K562 (cell line): ENCODE measurements around the gene PHC1. TPM values are rescaled to one million over a fixed set of nuclear protein-coding genes. Genes with fewer than 3 reads are reported as not detected.

Source experiments
- ATAC-seq: fragments of 200-7000 bp; cut with Tn5 transposase; 3 replicates; pipeline ENCODE4 v1.9.1; 2020; ENCODE audit warnings: moderate library complexity
- BruUV-seq: library from RNA; stranded (reverse); fragments of 400-500 nt; replicated peaks from 2 replicates; lab custom pipeline; 2021; lab: Mats Ljungman, UMichigan
- CTCF ChIA-PET: fragments of 300-600 bp; formaldehyde crosslinking; extraction: SDS; loops from one replicate; lab custom pipeline; 2021; ENCODE audit warnings: low intra/inter-chr PET ratio; lab: Yijun Ruan, JAX
- POLR2A ChIA-PET: fragments of 300-600, 350-650 bp; sonication (Branson Sonifier 250); formaldehyde crosslinking; extraction: SDS; loops from one replicate; lab custom pipeline; 2021; ENCODE audit warnings: antibody characterized with exemption, inconsistent platforms; lab: Yijun Ruan, JAX
- DNase-seq, 4 experiments: peaks; one replicate each; pipeline versions ENCODE4 v3.0.0 to v3.0.0-alpha.2; 2011 to 2018; ENCODE audit warnings: low spot score in 3 of 4, mixed read lengths in 3 of 4; ENCODE audit errors: extremely low read depth in 1 of 4
- FAIRE-seq: peaks from 2 replicates; lab custom pipeline; 2011; peaks lifted over from hg19 to GRCh38; lab: Jason Lieb, UNC
- H2AFZ ChIP-seq: 2 replicates; pipeline ENCODE4 v1.6.0; 2011; ENCODE audit warnings: low read depth, low read length, control low read depth, inconsistent platforms
- H3K27ac ChIP-seq: fragments of 200-600 bp; 3 replicates; pipeline ENCODE4 v1.8.0; 2011; ENCODE audit warnings: low read depth, mild to moderate bottlenecking, control low read depth, inconsistent platforms, low read length, moderate library complexity, mixed read lengths; ENCODE audit errors: extremely low read depth
- H3K27me3 ChIP-seq, 2 experiments: fragments of 300-600 bp in 1 of 2; 2 replicates in 1 of 2; 3 replicates in 1 of 2; pipeline versions ENCODE4 v1.6.0 to v1.8.0; 2011; ENCODE audit warnings: inconsistent platforms in 2 of 2, low read length in 2 of 2, mild to moderate bottlenecking in 1 of 2, mixed read lengths in 1 of 2, moderate library complexity in 1 of 2; ENCODE audit not compliant: control insufficient read depth in 2 of 2, insufficient read depth in 2 of 2
- H3K36me3 ChIP-seq: fragments of 300-600 bp; 3 replicates; pipeline ENCODE4 v1.8.0; 2011; ENCODE audit warnings: mild to moderate bottlenecking, low read length, inconsistent platforms; ENCODE audit not compliant: control insufficient read depth, insufficient read depth
- H3K4me1 ChIP-seq, 2 experiments: fragments of 200-600 bp in 1 of 2; replicated peaks in 1 of 2; 2 replicates in 1 of 2; 3 replicates in 1 of 2; pipeline versions ENCODE4 v1.5.1 to v1.8.0; 2011; ENCODE audit warnings: inconsistent platforms in 2 of 2, low read length in 2 of 2, mild to moderate bottlenecking in 1 of 2, mixed read lengths in 1 of 2, moderate library complexity in 1 of 2; ENCODE audit not compliant: control insufficient read depth in 2 of 2, insufficient read depth in 2 of 2
- H3K4me2 ChIP-seq: 2 replicates; pipeline ENCODE4 v1.6.1; 2011; ENCODE audit warnings: low read length, control low read depth, inconsistent platforms, mixed read lengths; ENCODE audit not compliant: insufficient read depth
- H3K4me3 ChIP-seq: fragments of 200-600 bp; sonication (generic), shearing (Covaris generic); 2 replicates; pipeline ENCODE4 v1.5.1; 2016; ENCODE audit warnings: control low read depth, inconsistent platforms
- H3K79me2 ChIP-seq: fragments of 200-600 bp; 3 replicates; pipeline ENCODE4 v1.8.0; 2011; ENCODE audit warnings: low read length, inconsistent platforms; ENCODE audit not compliant: control insufficient read depth, insufficient read depth
- H3K9ac ChIP-seq, 2 experiments: 2 replicates each; pipeline versions ENCODE4 v1.6.0 to v1.6.1; 2011; ENCODE audit warnings: low read depth in 2 of 2, low read length in 2 of 2, control low read depth in 1 of 2, inconsistent platforms in 1 of 2, mild to moderate bottlenecking in 1 of 2, mixed read lengths in 1 of 2; ENCODE audit not compliant: insufficient read depth in 1 of 2
- H3K9me1 ChIP-seq: one replicate; pipeline ENCODE4 v1.6.0; 2011; ENCODE audit warnings: inconsistent platforms, mild to moderate bottlenecking, low read length, moderate library complexity; ENCODE audit not compliant: control insufficient read depth, insufficient read depth
- H3K9me3 ChIP-seq: replicated peaks from 2 replicates; pipeline ENCODE4 v1.5.1; 2011; ENCODE audit warnings: low read depth, low read length, inconsistent platforms; ENCODE audit not compliant: control insufficient read depth, insufficient read depth
- H4K20me1 ChIP-seq: replicated peaks from 2 replicates; pipeline ENCODE4 v1.6.1; 2011; ENCODE audit warnings: low read length, inconsistent platforms, mixed read lengths; ENCODE audit not compliant: control insufficient read depth, insufficient read depth
- ELF1 ChIP-seq: fragments of 200-800 bp; sonication (Bioruptor generic); IDR thresholded peaks from 2 replicates; pipeline ENCODE4 v1.6.1; 2016; ENCODE audit warnings: missing genetic modification characterization, missing compliant biosample characterization
- ETV6 ChIP-seq, 3 experiments: fragments of 150-350 bp in 1 of 3; sonication (generic) in 1 of 3; formaldehyde crosslinking in 1 of 3; IDR thresholded peaks; 2 replicates each; pipeline versions ENCODE4 v1.6.1 to v1.8.0; 2014 to 2022; ENCODE audit warnings: borderline replicate concordance in 2 of 3, low read depth in 2 of 3, antibody characterized with exemption in 1 of 3, low read length in 1 of 3, mild to moderate bottlenecking in 1 of 3, missing genetic modification reagents in 1 of 3
- HDAC1 ChIP-seq, 2 experiments: fragments of 450-650 bp; IDR thresholded peaks; 2 replicates each; pipeline ENCODE4 v1.6.1; 2016 to 2017; ENCODE audit warnings: inconsistent platforms in 1 of 2, mild to moderate bottlenecking in 1 of 2, moderate library complexity in 1 of 2
- KAT7 ChIP-seq: sonication (generic); formaldehyde crosslinking; IDR thresholded peaks from 2 replicates; pipeline ENCODE4 v1.8.0; 2022; ENCODE audit warnings: missing genetic modification reagents, mild to moderate bottlenecking, borderline replicate concordance
- POLR2AphosphoS2 ChIP-seq: IDR thresholded peaks from 2 replicates; pipeline ENCODE4 v1.6.1; 2012; ENCODE audit warnings: low read length, improper control_type of control experiment
- SMAD2 ChIP-seq: fragments of 150-350 bp; IDR thresholded peaks from 2 replicates; pipeline ENCODE4 v1.6.1; 2014; ENCODE audit warnings: low read depth, mild to moderate bottlenecking, low read length
- ZNF263 ChIP-seq: sonication (generic); formaldehyde crosslinking; IDR thresholded peaks from 2 replicates; pipeline ENCODE4 v1.8.0; 2022; ENCODE audit warnings: mild to moderate bottlenecking, missing genetic modification reagents, borderline replicate concordance
- ZNF316 ChIP-seq: fragments of 450-650 bp; IDR thresholded peaks from 2 replicates; pipeline ENCODE4 v1.6.1; 2016
- ZNF57 ChIP-seq: fragments of 450-650 bp; formaldehyde crosslinking; IDR thresholded peaks from 2 replicates; pipeline ENCODE4 v1.4.0; 2020; ENCODE audit warnings: mild to moderate bottlenecking, moderate library complexity
- WGBS: fragments of 100-300 bp; shearing (Covaris generic); methylation state at CpG from one replicate; pipeline ENCODE4 v1.1.6; 2016; ENCODE audit warnings: low coverage, mixed read lengths; ENCODE audit not compliant: insufficient coverage; ENCODE audit errors: missing lambda C conversion rate; 5-methylcytosine and 5-hydroxymethylcytosine counted together
- in situ Hi-C: fragments of 300-500 bp; cut with MboI; formaldehyde crosslinking; loops from 4 replicates; pipeline ENCODE4 v1.15.0; 2018; ENCODE audit warnings: inconsistent platforms, mixed read lengths
- intact Hi-C: fragments of 100-400 bp; cut with micrococcal nuclease; formaldehyde crosslinking; loops from 2 replicates; pipeline ENCODE4 v1.14.2; 2022
- polyA plus RNA-seq, 8 experiments: library from polyadenylated mRNA; depleted of rRNA in 4 of 8; stranded (reverse) in 5 of 8; unstranded in 3 of 8; fragments of >200 nt; fragmentation: Nextera tagmentation in 2 of 8; fragmentation: Illumina TruSeq in 1 of 8; extraction: Ambion mirVana in 2 of 8; extraction: Trizol in 1 of 8; gene quantifications; 2 replicates each; pipeline versions ENCODE4 v1.2.1 to v1.2.3, GENCODE V29; 2011 to 2014; ENCODE audit warnings: inconsistent platforms in 1 of 8, missing spikeins in 1 of 8
- total RNA-seq, 7 experiments: library from RNA; depleted of rRNA in 6 of 7; stranded (reverse); fragments of >200 nt in 6 of 7; fragmentation: Illumina TruSeq in 2 of 7; extraction: Trizol in 2 of 7; gene quantifications; 2 replicates each; pipeline versions ENCODE4 v1.2.1 to v1.2.3, GENCODE V29; 2011 to 2021; ENCODE audit warnings: low replicate concordance in 1 of 7

The PHC1 gene
- total and polyA plus RNA-seq, 9 of the 15 experiments (the other 6 are each of a cell fraction or from before 2014, with no cell fraction given): 1.9 to 13.7 (median 6.9) TPM

- BruUV-seq: no TSS peak
- intact Hi-C loops (no loop called here), in situ Hi-C loops (no loop called here)
- Histone ChIP-seq H3K4me2 (no peak overlapping the region), H3K27me3 (no peaks in the 10 kb centered on the region), H3K4me1 (peaks cover 0 to 6% of the 10 kb centered on the region in 2 experiments; a peak in 3 of 5 replicates), H3K36me3 (no peaks in the 10 kb centered on the region), H3K9me3 (no peaks in the 10 kb centered on the region), H3K4me3 (no peak overlapping the region), H3K27ac (no peak overlapping the region), H3K9ac (no peak overlapping the region), H2AFZ (0 out of 2 replicates have a peak overlapping the region, but pooled peaks have one; percentile 39), H3K9me1 (no peaks in the 10 kb centered on the region), H4K20me1 (no peaks in the 10 kb centered on the region), H3K79me2 (no peaks in the 10 kb centered on the region)
- ChIA-PET CTCF (no interaction called here), POLR2A (no interaction called here)
- no peak for FAIRE-seq
- no peak for DNase-seq
- 38% methylated on average over 1 of the region's 1 CpG for WGBS
- no peak for ATAC-seq
- no peak for TF ChIP-seq ELF1 (tag)
- TF ChIP-seq KAT7 (CRISPR knock-in tag): no peak
- TF ChIP-seq HDAC1 (IDR thresholded peaks at IDR 0.05): no peak
- TF ChIP-seq SMAD2: no peak
- no peak for TF ChIP-seq ZNF316
- no peak for TF ChIP-seq ZNF263 (CRISPR knock-in tag)
- no peak for TF ChIP-seq ETV6 (IDR thresholded peaks at IDR 0.05; ENCODE audit: borderline replicate concordance in 1 of 2, low read depth in 2 of 2, low read length in 1 of 2)
- no peak for TF ChIP-seq ETV6 (CRISPR knock-in tag; IDR thresholded peaks at IDR 0.05; ENCODE audit: borderline replicate concordance)
- no peak for TF ChIP-seq POLR2AphosphoS2
- no peak for TF ChIP-seq ZNF57 (CRISPR knock-in tag)
These were observed 43.7 kb upstream of the PHC1 start for GRCh38 chr12:8870586-8870985.
